H9 (cell line): ENCODE measurements around the gene SIGLEC11. TPM values are rescaled to one million over a fixed set of nuclear protein-coding genes. Genes with fewer than 3 reads are reported as not detected.

Source experiments
- DNase-seq: peaks from one replicate; pipeline ENCODE4 v3.0.0-alpha.2; 2017
- H2AFZ ChIP-seq: one replicate; pipeline ENCODE4 v1.6.1; 2013; ENCODE audit warnings: mild to moderate bottlenecking, low read length, control low read depth, moderate library complexity
- H2AK5ac ChIP-seq: 2 replicates; pipeline ENCODE4 v1.6.1; 2013; ENCODE audit warnings: low read length, control low read depth, mixed read lengths; ENCODE audit not compliant: insufficient read length
- H2BK120ac ChIP-seq: one replicate; pipeline ENCODE4 v1.6.1; 2013; ENCODE audit warnings: low read depth, mild to moderate bottlenecking, low read length, control low read depth, inconsistent platforms; ENCODE audit not compliant: poor library complexity, severe bottlenecking
- H2BK12ac ChIP-seq: 2 replicates; pipeline ENCODE4 v1.6.1; 2013; ENCODE audit warnings: low read length, control low read depth, mixed read lengths, low read depth; ENCODE audit not compliant: insufficient read length
- H2BK15ac ChIP-seq: 2 replicates; pipeline ENCODE4 v1.6.1; 2013; ENCODE audit warnings: low read depth, low read length, control low read depth
- H2BK20ac ChIP-seq: one replicate; pipeline ENCODE4 v1.6.1; 2013; ENCODE audit warnings: low read depth, mild to moderate bottlenecking, low read length, control low read depth, inconsistent platforms; ENCODE audit not compliant: poor library complexity, severe bottlenecking
- H2BK5ac ChIP-seq: 2 replicates; pipeline ENCODE4 v1.6.1; 2013; ENCODE audit warnings: low read length, control low read depth, mixed read lengths; ENCODE audit not compliant: insufficient read length
- H3K14ac ChIP-seq: 2 replicates; pipeline ENCODE4 v1.6.1; 2013; ENCODE audit warnings: low read length, control low read depth; ENCODE audit not compliant: insufficient read depth
- H3K18ac ChIP-seq: 2 replicates; pipeline ENCODE4 v1.6.1; 2013; ENCODE audit warnings: low read depth, mild to moderate bottlenecking, mixed read lengths, low read length, control low read depth; ENCODE audit not compliant: insufficient read length
- H3K23ac ChIP-seq: 2 replicates; pipeline ENCODE4 v1.6.1; 2013; ENCODE audit warnings: low read length, control low read depth, mixed read lengths, low read depth; ENCODE audit not compliant: insufficient read length
- H3K23me2 ChIP-seq: 2 replicates; pipeline ENCODE4 v1.6.1; 2013; ENCODE audit warnings: low read depth, mild to moderate bottlenecking, mixed read lengths, low read length, control low read depth; ENCODE audit not compliant: insufficient read length, poor library complexity, severe bottlenecking
- H3K27ac ChIP-seq: 2 replicates; pipeline ENCODE4 v1.5.1; 2013; ENCODE audit warnings: low read length, control low read depth, mixed read lengths, low read depth; ENCODE audit not compliant: insufficient read length
- H3K27me3 ChIP-seq: 2 replicates; pipeline ENCODE4 v1.6.1; 2013; ENCODE audit warnings: low read length, control low read depth, inconsistent platforms; ENCODE audit not compliant: insufficient read depth
- H3K4ac ChIP-seq: 2 replicates; pipeline ENCODE4 v1.6.1; 2013; ENCODE audit warnings: low read depth, mild to moderate bottlenecking, control low read depth, inconsistent platforms, low read length, moderate library complexity
- H3K4me1 ChIP-seq: 2 replicates; pipeline ENCODE4 v1.6.1; 2013; ENCODE audit warnings: low read length, control low read depth, inconsistent platforms; ENCODE audit not compliant: insufficient read depth
- H3K4me2 ChIP-seq: 2 replicates; pipeline ENCODE4 v1.6.1; 2013; ENCODE audit warnings: low read length, control low read depth, mixed read lengths; ENCODE audit not compliant: insufficient read length, insufficient read depth
- H3K56ac ChIP-seq: 2 replicates; pipeline ENCODE4 v1.6.1; 2013; ENCODE audit warnings: low read depth, mild to moderate bottlenecking, mixed read lengths, low read length, control low read depth; ENCODE audit not compliant: insufficient read length
- H3K79me1 ChIP-seq: 2 replicates; pipeline ENCODE4 v1.6.1; 2013; ENCODE audit warnings: low read depth, mild to moderate bottlenecking, moderate library complexity, low read length, control low read depth, inconsistent platforms; ENCODE audit not compliant: insufficient read depth, poor library complexity, severe bottlenecking
- H3K79me2 ChIP-seq: 2 replicates; pipeline ENCODE4 v1.6.1; 2013; ENCODE audit warnings: low read length, control low read depth, inconsistent platforms; ENCODE audit not compliant: insufficient read depth
- H3K9ac ChIP-seq: 2 replicates; pipeline ENCODE4 v1.6.1; 2013; ENCODE audit warnings: low read length, control low read depth, mixed read lengths; ENCODE audit not compliant: insufficient read length; ENCODE audit errors: extremely low read depth
- H3K9me3 ChIP-seq: one replicate; pipeline ENCODE4 v1.6.1; 2013; ENCODE audit warnings: low read depth, low read length, inconsistent platforms; ENCODE audit not compliant: control insufficient read depth
- H3T11ph ChIP-seq: one replicate; pipeline ENCODE4 v1.6.1; 2013; ENCODE audit warnings: mild to moderate bottlenecking, low read length, control low read depth, inconsistent platforms
- H4K20me1 ChIP-seq: one replicate; pipeline ENCODE4 v1.6.1; 2013; ENCODE audit not compliant: control insufficient read depth, insufficient read length, insufficient read depth
- H4K5ac ChIP-seq: 2 replicates; pipeline ENCODE4 v1.6.1; 2013; ENCODE audit warnings: low read depth, mild to moderate bottlenecking, mixed read lengths, low read length, control low read depth; ENCODE audit not compliant: insufficient read length
- H4K8ac ChIP-seq: replicated peaks from 2 replicates; pipeline ENCODE4 v1.6.1; 2013; ENCODE audit warnings: low read length, control low read depth, mixed read lengths, low read depth; ENCODE audit not compliant: insufficient read length
- H4K91ac ChIP-seq: 2 replicates; pipeline ENCODE4 v1.6.1; 2013; ENCODE audit warnings: low read depth, mild to moderate bottlenecking, moderate library complexity, mixed read lengths, low read length, control low read depth; ENCODE audit not compliant: insufficient read length
- H3K27ac Mint-ChIP-seq, 3 experiments: 2 replicates in 2 of 3; 3 replicates in 1 of 3; pipeline ENCODE4 v1.8.0; 2020 to 2021; ENCODE audit warnings: mixed read lengths in 3 of 3, mild to moderate bottlenecking in 1 of 3, moderate library complexity in 1 of 3
- H3K27me3 Mint-ChIP-seq: 2 replicates; pipeline ENCODE4 v1.8.0; 2021; ENCODE audit warnings: low read depth, mild to moderate bottlenecking, moderate library complexity, mixed read lengths
- H3K36me3 Mint-ChIP-seq, 3 experiments: 2 replicates in 2 of 3; 3 replicates in 1 of 3; pipeline ENCODE4 v1.8.0; 2020 to 2021; ENCODE audit warnings: low read depth in 3 of 3, mixed read lengths in 3 of 3; ENCODE audit not compliant: insufficient read depth in 1 of 3
- H3K4me1 Mint-ChIP-seq, 2 experiments: 2 replicates each; pipeline ENCODE4 v1.8.0; 2020; ENCODE audit warnings: mixed read lengths in 2 of 2
- H3K4me3 Mint-ChIP-seq, 2 experiments: 2 replicates in 1 of 2; 3 replicates in 1 of 2; pipeline ENCODE4 v1.8.0; 2020 to 2021; ENCODE audit warnings: mild to moderate bottlenecking in 2 of 2, mixed read lengths in 2 of 2, moderate library complexity in 1 of 2
- H3K9me3 Mint-ChIP-seq, 2 experiments: 2 replicates in 1 of 2; 3 replicates in 1 of 2; pipeline ENCODE4 v1.8.0; 2020; ENCODE audit warnings: mild to moderate bottlenecking in 2 of 2, mixed read lengths in 2 of 2, moderate library complexity in 1 of 2
- CTCF ChIP-seq: fragments of 200-600 bp; sonication (generic); conservative IDR thresholded peaks from 3 replicates; pipeline ENCODE4 v1.8.0; 2021; ENCODE audit warnings: antibody characterized with exemption, mild to moderate bottlenecking
- WGBS: extraction: QIAGEN DNeasy Blood & Tissue Kit; methylation state at CpG from one replicate; pipeline ENCODE4 v1.1.7; 2013; ENCODE audit warnings: missing lambda C conversion rate, low lambda C conversion rate, mixed read lengths; ENCODE audit not compliant: insufficient read length; ENCODE audit errors: extremely low coverage; 5-methylcytosine and 5-hydroxymethylcytosine counted together
- total RNA-seq: library from RNA; stranded (reverse); gene quantifications from 2 replicates; pipeline ENCODE4 v1.2.1, GENCODE V29; 2021

The SIGLEC11 gene
- total RNA-seq, 1 experiment from 2014 or later, result not detected

GRCh38 chr19:49931293-49932040 lies 29.5 kb downstream of the SIGLEC11 start:
- no peak overlapping the region for H3K4ac ChIP-seq
- no peak for TF ChIP-seq CTCF
- H4K91ac ChIP-seq, result no peak overlapping the region
- no peaks in the 10 kb centered on the region; the same call in 1 of the 2 replicates for H3K4me1 ChIP-seq
- no peak overlapping the region for H3K14ac ChIP-seq
- H2BK120ac ChIP-seq, result no peak overlapping the region
- H3K23ac ChIP-seq, result no peak overlapping the region
- H3K18ac ChIP-seq, result no peak overlapping the region
- H2AK5ac ChIP-seq, result no peak overlapping the region
- H3K4me2 ChIP-seq, result no peak overlapping the region
- no peak overlapping the region for H2AFZ ChIP-seq
- H2BK15ac ChIP-seq, result no peak overlapping the region
- no peak for DNase-seq
- Mint-ChIP-seq H3K36me3 (peaks cover 23 to 42% (median 25%) of the 10 kb centered on the region in 3 experiments), H3K4me1 (peaks cover 15 to 28% of the 10 kb centered on the region in 2 experiments), H3K4me3 (no peak overlapping the region; a peak in 1 of 5 replicates), H3K27ac (no peak overlapping the region), H3K9me3 (peaks cover 0 to 4% of the 10 kb centered on the region in 2 experiments; a peak in 3 of 5 replicates), H3K27me3 (peaks cover 7% of the 10 kb centered on the region)
- H4K5ac ChIP-seq, result no peak overlapping the region
- H4K8ac ChIP-seq, result no peak overlapping the region
- no peak overlapping the region for H3T11ph ChIP-seq
- no peak overlapping the region for H3K27ac ChIP-seq
- H3K27me3 ChIP-seq, result no peaks in the 10 kb centered on the region
- H3K23me2 ChIP-seq, result peaks cover 10% of the 10 kb centered on the region
- peaks cover 18% of the 10 kb centered on the region; the same call in 1 of the 2 replicates for H3K79me2 ChIP-seq
- no peaks in the 10 kb centered on the region for H3K79me1 ChIP-seq
- no peak overlapping the region for H3K56ac ChIP-seq
- no peaks in the 10 kb centered on the region for H3K9me3 ChIP-seq
- H4K20me1 ChIP-seq, result peaks cover 2% of the 10 kb centered on the region
- no peak overlapping the region for H2BK5ac ChIP-seq
- no peak overlapping the region for H3K9ac ChIP-seq
- H2BK20ac ChIP-seq, result no peak overlapping the region
- no CpG with 5 or more reads among the region's 7 CpGs for WGBS
- no peak overlapping the region for H2BK12ac ChIP-seq
